NCI-H2081 (cell line): ENCODE results near the gene MIER2.

Experiments used
- DNase-seq, 2 experiments: peaks; one replicate each; lab custom pipeline; 2025; lab: John Stamatoyannopoulos, UW

The MIER2 gene

DNA sequence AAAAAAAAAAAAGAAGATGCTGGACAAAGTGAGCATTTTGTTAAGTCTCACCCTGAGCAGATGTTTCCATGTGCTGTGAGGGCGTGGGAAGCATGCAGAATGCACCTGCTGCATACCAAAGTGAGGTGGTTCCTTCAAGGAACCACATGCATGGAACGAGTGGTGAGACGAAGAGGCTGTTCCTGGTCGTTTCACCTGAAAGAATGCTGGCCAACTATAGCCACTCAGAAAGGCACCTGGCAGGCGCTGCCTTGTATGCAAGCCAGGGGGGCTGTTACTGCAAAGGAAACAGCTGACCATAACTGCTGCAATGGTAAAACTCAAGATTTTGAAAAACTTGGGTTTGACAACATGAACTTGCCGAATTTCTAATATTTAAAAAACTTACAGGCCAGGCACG is 14.7 kb downstream of the MIER2 start:
- DNase-seq, result no peak

DNA sequence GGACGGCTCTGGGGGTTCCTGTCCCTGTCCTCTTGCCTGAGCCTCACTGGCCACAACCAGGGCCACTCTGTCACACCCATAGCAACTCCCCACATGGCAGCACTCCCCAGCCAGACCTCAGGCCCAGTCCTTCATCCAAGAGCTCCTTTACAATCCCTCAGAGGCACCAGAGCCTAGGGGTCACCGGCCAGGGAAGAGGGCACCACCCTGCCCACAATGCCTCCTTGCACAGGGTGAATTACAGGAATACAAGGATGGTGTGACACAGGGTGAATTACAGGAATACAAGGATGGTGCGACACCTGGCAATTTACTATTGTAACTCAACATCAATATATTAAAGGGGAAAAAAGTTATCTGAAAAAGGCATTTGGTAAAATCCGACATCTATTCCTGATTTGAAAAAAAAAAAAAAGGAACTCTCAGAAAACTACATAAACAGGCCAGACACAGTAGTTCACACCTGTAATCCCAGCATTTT is 16.5 kb downstream of the MIER2 start:
- DNase-seq, result no peak

GRCh38 chr19:327291-328024 is 17.1 kb downstream of the MIER2 start:
- no peak for DNase-seq

GRCh38 chr19:326871-327270 is 17.7 kb downstream of the MIER2 start:
- no peak for DNase-seq

DNA sequence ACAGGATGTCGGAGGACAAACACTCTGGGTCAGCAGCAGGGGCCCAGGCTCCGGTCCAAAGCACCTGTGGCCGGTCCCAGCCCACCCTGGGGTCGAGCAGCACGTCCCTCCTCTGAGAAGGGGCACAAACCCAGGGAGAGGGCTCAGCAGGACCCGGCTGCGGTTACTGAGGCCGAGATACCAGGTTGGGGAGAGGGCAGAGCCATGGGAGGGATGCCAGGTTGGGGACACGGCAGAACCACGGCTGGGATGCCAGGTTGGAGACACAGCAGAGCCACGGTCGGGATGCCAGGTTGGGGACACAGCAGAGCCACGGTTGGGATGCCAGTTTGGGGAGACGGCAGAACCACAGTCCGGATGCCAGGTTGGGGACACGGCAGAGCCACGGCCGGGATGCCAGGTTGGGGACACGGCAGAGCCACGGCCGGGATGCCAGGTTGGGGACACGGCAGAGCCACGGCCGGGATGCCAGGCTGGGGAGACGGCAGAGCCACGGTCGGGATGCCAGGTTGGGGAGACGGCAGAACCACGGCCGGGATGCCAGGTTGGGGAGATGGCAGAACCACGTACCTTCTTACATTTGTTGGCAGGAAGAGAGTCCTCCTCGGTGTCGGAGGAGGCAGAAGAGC is 18.5 kb downstream of the MIER2 start:
- DNase-seq, result no peak

DNA sequence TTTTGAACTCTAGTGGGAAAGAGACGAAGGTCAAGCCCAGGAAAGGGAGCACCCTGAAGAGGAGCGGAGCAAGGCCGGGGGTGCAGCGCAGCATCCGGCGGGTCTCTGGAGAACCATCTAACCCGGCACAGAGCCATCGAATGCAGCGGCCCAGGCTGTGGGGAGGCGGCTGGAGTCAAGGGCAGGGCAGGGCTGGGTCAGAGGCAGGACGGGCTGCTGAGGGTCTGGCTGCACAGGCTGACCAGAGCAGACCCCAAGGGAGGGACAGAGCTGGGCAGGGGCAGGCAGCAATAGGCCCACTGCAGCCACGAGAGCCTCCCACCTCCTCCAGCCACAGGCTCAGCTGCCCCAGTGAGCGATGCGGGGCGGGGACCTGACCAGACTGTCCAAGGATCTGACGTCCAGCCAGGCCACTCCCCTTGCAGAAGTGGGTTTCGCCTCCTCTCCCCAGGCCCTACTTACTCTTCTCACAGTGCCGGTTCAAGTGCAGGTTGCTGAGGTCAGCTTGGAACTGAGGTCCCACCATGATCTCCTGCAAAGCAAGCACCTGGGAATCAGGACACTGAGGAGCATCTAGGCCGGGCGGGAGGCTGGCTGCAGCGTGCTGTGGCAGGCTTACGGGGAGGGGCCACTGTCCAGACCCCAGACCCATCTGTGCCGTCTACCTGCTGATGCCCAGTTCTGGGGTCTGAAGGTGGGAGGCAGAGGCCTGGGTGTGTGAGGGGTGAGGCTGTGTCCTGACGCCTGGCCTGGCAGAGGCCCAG is 19.2 kb downstream of the MIER2 start:
- no peak for DNase-seq

GRCh38 chr19:324716-325115 is 19.9 kb downstream of the MIER2 start:
- no peak for DNase-seq

- DNase-seq, result no peak
These were observed 22.0 kb downstream of the MIER2 start for GRCh38 chr19:322616-323015.

DNA sequence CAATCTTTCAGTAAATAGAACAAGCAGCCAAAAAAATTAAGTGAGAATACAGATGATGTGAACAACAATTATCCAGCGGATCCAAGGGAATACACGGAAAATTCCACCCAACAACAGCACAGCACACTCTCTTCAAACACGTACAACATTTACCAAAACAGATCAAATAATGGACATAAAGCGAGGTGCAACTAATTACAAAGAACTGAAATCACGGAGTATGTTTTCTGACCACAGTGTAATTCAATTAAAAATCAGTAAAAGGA is 26.2 kb downstream of the MIER2 start:
- no peak for DNase-seq

DNA sequence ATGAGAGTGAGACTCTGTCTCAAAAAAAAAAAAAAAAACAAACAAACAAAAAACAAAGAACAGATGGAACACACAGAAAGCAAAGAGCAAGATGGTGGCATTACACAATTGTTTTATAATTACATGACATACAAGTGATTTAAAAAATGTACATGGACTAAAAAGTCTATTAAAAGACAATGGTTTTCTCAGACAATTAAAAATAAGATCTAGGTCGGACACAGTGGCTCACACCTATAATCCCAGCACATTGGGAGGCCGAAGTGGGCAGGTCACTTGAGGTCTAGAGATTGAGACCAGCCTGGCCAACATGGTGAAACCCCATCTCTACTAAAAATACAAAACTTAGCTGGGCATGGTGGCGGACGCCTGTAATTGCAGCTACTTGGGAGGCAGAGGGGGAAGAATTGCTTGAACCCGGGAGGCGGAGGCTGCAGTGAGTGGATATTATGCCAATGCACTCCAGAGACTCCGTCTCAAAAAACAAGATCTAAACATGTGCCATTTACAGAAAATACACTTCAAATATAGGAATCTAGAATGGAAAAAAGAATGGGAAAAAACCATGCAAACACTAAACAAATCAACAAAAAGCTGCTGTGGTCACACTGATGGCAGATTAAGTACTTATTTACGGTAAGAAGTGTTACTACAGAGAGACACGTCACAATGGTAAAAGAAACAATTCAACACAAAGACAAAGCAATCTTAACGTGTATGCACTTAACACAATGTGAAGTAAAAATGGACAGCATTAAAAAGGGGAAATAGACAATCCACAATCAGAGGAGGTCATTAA is 26.7 kb downstream of the MIER2 start:
- DNase-seq, result no peak

DNA sequence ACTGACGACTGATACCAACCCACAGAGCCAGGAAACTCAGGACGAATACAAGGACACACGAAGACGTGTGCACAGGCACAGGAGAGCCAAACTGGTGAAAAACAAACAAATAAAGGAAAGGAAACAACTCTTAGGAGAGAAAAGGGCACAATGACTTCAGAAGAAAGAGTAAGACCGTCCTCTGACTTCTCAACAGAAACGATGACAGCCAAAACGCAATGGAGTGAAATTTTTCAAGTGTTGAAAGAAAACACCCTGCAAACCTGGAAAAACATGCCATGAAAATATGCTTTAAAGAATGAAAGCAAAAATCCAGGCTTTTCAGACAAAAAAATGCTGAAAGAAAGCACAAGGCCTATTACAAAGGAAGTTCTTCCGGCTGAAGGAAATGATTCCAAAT is 28.8 kb downstream of the MIER2 start:
- no peak for DNase-seq

DNA sequence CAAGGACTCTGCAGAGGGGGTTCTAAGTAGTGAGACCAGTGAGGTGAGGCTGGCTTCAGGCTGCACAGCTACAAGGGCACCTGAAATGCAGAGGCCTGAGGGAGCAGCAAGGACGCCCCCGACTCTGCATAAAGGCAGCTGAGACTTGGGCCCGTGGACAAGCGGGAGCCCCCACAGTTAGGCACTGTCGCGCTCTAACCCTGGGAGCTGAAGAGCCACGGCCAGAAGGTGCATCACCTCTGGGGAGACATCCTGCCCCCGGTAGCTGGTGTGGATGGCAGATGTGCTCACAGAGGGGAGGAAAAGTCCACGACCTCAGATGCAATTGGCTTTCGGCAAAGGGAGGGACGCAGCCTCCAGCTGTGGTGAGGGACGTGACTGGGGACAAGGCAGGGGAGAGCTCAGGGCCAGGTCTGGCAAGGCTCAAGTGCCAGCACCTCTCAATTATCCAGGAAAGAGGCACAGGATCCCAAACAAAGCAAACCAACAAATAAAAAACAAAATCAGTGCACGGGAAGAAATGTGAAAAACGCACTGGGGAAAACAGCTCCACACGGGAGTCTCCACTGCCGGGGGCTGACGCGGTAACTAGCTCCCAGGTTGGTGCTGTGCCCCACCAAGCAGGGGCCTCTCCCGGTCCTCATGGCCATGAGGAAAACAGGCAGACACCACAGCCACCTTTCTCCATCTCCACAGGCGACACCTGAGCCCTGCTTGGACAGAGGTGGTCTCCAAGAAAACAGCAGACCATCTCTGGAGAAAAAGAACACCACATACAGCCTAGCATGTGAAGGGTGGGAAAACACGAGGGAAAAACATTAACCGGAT is 30.4 kb downstream of the MIER2 start:
- no peak for DNase-seq

- DNase-seq, result no peak
These were observed 31.2 kb downstream of the MIER2 start for GRCh38 chr19:313169-313987.

GRCh38 chr19:311813-312261 is 32.8 kb downstream of the MIER2 start:
- no peak for DNase-seq

GRCh38 chr19:310781-311496 is 33.7 kb downstream of the MIER2 start:
- DNase-seq, result no peak

DNA sequence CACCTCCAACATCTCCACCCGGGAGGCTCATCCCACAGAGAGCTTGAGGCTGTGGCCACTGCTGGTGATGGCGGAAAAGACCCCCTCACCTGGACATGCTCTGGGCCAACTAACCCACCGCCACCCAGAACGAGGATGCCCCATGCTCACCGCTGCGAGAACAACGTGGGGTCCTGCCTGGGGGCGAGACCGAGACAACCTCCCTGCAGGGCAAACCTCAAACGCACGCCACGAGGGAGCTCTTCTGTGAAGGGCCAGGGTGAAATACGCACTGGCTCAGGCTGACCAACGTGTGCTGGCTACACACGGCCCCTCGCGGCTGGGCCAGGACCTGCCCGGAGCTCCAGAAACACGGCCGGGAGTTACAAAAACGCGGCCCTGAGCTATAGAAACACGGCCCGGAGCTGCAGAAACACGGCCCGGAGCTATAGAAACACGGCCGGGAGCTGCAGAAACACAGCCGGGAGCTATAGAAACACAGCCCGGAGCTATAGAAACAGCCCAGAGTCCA is 34.4 kb downstream of the MIER2 start:
- no peak for DNase-seq

DNA sequence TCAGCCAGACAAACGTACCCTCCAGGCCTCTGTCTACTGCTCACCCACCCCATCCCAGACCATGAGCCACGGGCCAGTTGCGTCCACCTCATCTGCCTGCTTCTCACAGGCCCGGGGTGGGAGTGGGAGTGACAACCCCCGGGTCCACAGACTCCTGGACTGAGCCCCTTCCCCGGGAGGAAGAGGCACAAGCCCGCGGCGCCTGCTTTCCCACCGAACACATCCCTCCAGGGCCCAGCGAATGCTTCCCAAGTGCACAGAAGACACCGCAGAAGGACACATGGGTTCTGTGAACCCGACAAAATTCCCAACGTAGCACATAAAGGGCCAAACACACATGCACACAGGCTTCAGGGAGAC is 35.4 kb downstream of the MIER2 start:
- no peak for DNase-seq

GRCh38 chr19:308471-309205 is 36.0 kb downstream of the MIER2 start:
- no peak for DNase-seq

GRCh38 chr19:307793-308420 is 36.7 kb downstream of the MIER2 start:
- no peak for DNase-seq
